Left lung (tissue), 10 donors: ENCODE measurements around the gene LAMB1. TPM values are rescaled to one million over a fixed set of nuclear protein-coding genes. Genes with fewer than 3 reads are reported as not detected.
A peak's percentile ranks its signal among the peaks of the same experiment; 100 is the strongest.

Experiments
- ATAC-seq: fragments of 200-7000 bp; cut with Tn5 transposase; one replicate; pipeline ENCODE4 v1.9.1; 2020; ENCODE audit warnings: moderate library complexity
- DNase-seq, 4 donors: peaks; one replicate each; pipeline ENCODE4 v3.0.0-alpha.2; 2013 to 2020
- H3K27ac ChIP-seq, 2 donors: fragments of 200-600 bp; sonication (generic) in 1 of 2; one replicate each; pipeline versions ENCODE4 v1.5.0 to v1.8.0; 2020 to 2021
- H3K27me3 ChIP-seq, 2 donors: fragments of 200-600 bp; sonication (generic) in 1 of 2; one replicate each; pipeline versions ENCODE4 v1.5.0 to v1.8.0; 2020 to 2021
- H3K36me3 ChIP-seq, 2 donors: fragments of 200-600 bp; sonication (generic) in 1 of 2; one replicate each; pipeline versions ENCODE4 v1.5.0 to v1.8.0; 2020 to 2021
- H3K4me1 ChIP-seq, 2 donors: fragments of 200-600 bp; one replicate each; pipeline ENCODE4 v1.8.0; 2021
- H3K4me3 ChIP-seq, 2 donors: fragments of 200-600 bp; sonication (generic) in 1 of 2; one replicate each; pipeline versions ENCODE4 v1.5.0 to v1.8.0; 2020 to 2021; ENCODE audit warnings: mild to moderate bottlenecking in 1 of 2
- H3K9me3 ChIP-seq, 2 donors: fragments of 200-600 bp; sonication (generic) in 1 of 2; one replicate each; pipeline versions ENCODE4 v1.5.0 to v1.8.0; 2020 to 2021
- CTCF ChIP-seq, 2 donors: fragments of 200-600 bp; sonication (generic) in 1 of 2; IDR thresholded peaks; one replicate each; pipeline versions ENCODE4 v1.5.0 to v1.8.0; 2021; ENCODE audit warnings: antibody characterized with exemption in 2 of 2
- intact Hi-C, 2 donors: fragments of 100-400 bp; cut with DNase I; formaldehyde crosslinking; loops; one replicate each; pipeline versions ENCODE4 v1.11.2 to v1.14.2; 2022
- polyA plus RNA-seq, 6 donors: library from polyadenylated mRNA; unstranded; fragments of 120-200 nt; gene quantifications; one replicate each; pipeline ENCODE4 v1.2.1, GENCODE V29; 2013; ENCODE audit not compliant: insufficient read length in 6 of 6
- total RNA-seq, 2 donors: library from RNA; stranded (reverse); fragmentation: NEBNext Ultra II Directional; extraction: Animal tissue kit (Norgen Biotek cat#: 25700); gene quantifications; one replicate each; pipeline ENCODE4 v1.2.1, GENCODE V29; 2021
- donor health status: DM: no; HTN: yes; CAD: no.
- donor health status: DM: no; HTN: no; CAD: no.

Gene LAMB1
- total and polyA plus RNA-seq, 8 donors = 175 to 583 (median 505) TPM

- intact Hi-C loops = no loop called here
- ATAC-seq = no peak
- H3K4me3 ChIP-seq = peak overlapping the region in 1 of 2 donors; percentile 43
These were observed 3.0 kb downstream of the LAMB1 start for GRCh38 chr7:107999779-108000560.

GRCh38 chr7:107998660-107999480 is 4.1 kb downstream of the LAMB1 start:
- DNase-seq (no peak), ATAC-seq (no peak)
- no peak overlapping the region for H3K4me3 ChIP-seq
- H3K27me3 ChIP-seq = peaks cover 28 to 40% of the 10 kb centered on the region in 2 donors
- TF ChIP-seq CTCF (IDR thresholded peaks at IDR 0.05) = no peak
- H3K4me1 ChIP-seq = peaks cover 25 to 28% of the 10 kb centered on the region in 2 donors
- peak overlapping the region in 1 of 2 donors; percentile 83 for H3K27ac ChIP-seq
- peaks cover 0 to 1% of the 10 kb centered on the region in 2 donors for H3K36me3 ChIP-seq
- intact Hi-C loops = no loop called here
- no peaks in the 10 kb centered on the region for H3K9me3 ChIP-seq

More at GRCh38 chr7:107999779-108000560, 3.0 kb downstream of the LAMB1 start:
- no peaks in the 10 kb centered on the region for H3K9me3 ChIP-seq
- H3K36me3 ChIP-seq = no peaks in the 10 kb centered on the region
- DNase-seq = no peak
- TF ChIP-seq CTCF (IDR thresholded peaks at IDR 0.05) = no peak
- peak overlapping the region in 1 of 2 donors; percentile 83 for H3K27ac ChIP-seq
- peaks cover 32 to 50% of the 10 kb centered on the region in 2 donors for H3K27me3 ChIP-seq
- peaks cover 25 to 32% of the 10 kb centered on the region in 2 donors for H3K4me1 ChIP-seq

GRCh38 chr7:107998150-107998549 is 4.8 kb downstream of the LAMB1 start:
- Histone ChIP-seq H3K36me3 (peaks cover 0 to 8% of the 10 kb centered on the region in 2 donors), H3K4me1 (peaks cover 20 to 28% of the 10 kb centered on the region in 2 donors), H3K4me3 (no peak overlapping the region), H3K27ac (peak overlapping the region in 1 of 2 donors; percentile 14), H3K9me3 (no peaks in the 10 kb centered on the region), H3K27me3 (peaks cover 22 to 33% of the 10 kb centered on the region in 2 donors)
- DNase-seq (no peak), ATAC-seq (no peak)
- intact Hi-C loops = no loop called here
- no peak for TF ChIP-seq CTCF (IDR thresholded peaks at IDR 0.05)

- no peaks in the 10 kb centered on the region for H3K9me3 ChIP-seq
- peaks cover 4 to 22% of the 10 kb centered on the region in 2 donors for H3K4me1 ChIP-seq
- peak overlapping the region in 1 of 2 donors; percentile 33 for H3K27ac ChIP-seq
- intact Hi-C loops = no loop called here
- H3K27me3 ChIP-seq = peaks cover 6 to 15% of the 10 kb centered on the region in 2 donors
- peaks cover 0 to 17% of the 10 kb centered on the region in 2 donors for H3K36me3 ChIP-seq
- TF ChIP-seq CTCF (IDR thresholded peaks at IDR 0.05) = no peak
- H3K4me3 ChIP-seq = no peak overlapping the region
- no peak for DNase-seq
- ATAC-seq = no peak
These were observed 6.7 kb downstream of the LAMB1 start for GRCh38 chr7:107996072-107996882.
